MV-4-11 (cell line): ENCODE measurements around the gene RHBG.

Experiments
- DNase-seq: peaks from one replicate; lab custom pipeline; 2025; lab: John Stamatoyannopoulos, UW

Gene RHBG

DNA sequence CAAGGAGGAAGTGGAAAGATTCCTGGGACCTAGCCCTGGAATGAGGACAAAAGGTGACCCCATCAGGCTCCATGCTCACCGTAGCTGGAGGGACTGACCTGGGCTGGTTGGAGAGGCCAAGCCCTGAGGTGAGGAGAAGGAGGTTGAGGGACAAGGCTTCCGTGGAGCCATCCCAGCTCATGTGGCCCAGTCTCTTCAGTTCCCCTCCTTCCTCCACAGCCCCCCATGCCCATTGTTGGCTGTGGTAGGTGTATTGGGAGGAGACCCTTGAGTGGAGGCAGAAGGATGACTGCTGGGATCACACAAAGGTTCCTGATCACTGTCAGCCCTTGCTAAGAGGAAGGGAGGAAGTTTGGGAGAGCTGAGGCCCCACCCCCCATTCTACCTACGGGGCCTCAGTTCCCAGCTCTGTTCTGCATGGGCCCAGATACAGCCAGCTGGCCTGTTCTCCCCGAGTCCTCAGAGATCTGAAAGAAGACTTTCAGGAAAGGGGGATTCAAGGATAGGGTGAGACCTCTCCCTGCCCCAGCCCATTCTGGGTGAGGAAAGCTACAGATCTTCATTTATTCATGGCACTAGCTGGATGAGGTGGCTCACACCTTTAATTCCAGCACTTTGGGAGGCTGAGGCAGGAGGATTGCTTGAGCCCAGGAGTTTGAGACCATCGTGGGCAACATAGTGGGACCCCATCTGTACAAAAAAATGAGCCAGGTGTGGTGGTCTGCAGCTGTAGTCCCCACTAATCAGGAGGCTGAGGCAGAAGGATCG, 17.3 kb downstream of the RHBG start:
- no peak for DNase-seq

DNA sequence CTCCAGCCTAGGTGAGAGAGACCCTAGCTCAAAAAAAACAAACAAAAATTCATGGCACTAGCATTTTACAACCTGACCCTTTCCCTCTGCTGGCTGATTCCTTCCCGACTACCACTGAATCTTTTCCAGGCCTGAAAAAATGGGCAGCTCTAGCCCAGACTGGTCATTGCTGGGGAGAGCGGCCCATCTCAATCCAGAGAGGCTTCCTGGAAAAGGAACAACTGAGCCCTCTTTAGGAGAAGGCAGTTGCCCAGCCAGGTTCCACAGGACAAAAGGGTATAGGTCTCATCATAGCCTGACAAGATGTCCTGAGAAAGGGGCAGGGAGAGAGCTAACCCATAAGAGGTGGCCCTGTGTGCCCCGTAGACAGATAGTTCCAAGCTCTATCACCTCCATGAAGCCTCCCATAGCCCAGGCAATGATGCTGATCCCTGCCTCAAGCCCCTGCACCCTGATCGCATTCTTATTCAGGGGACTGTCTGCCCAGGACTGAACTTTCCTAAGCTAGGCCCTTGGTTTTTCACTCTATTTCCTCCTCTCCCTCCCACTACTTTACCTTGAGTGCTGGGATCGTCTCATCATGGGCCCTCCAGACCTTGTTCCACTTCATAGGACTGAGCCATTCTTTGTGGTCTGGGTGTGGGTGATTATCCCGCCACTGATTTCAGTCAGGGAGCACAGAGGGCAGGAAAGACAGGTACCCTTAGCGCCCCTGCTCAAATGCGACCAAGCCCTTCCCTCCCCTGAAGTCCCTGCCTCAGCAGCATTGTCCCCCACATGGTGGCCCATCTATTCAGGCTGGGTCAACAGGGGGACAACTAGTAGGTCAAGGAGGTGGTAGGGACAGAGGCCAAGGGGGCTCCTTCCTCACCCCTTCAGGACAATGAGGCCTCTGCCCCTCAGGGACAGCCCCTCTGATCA, 18.2 kb downstream of the RHBG start:
- DNase-seq = no peak

DNA sequence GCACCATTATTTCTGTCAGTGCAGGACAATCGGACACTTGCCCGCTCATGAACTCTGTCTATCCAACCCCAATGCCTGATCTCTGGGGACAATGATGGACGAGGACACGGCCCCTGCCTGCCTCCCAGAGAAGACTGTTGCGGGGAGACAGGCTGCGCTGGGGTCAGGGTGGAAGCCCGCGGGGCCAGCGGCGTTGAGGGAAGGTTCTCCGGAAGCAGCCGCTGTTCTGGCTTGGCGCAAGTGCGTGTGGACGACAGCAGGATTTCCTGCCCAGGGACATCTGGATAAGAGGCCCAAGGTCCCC, 18.8 kb downstream of the RHBG start:
- DNase-seq = no peak

DNA sequence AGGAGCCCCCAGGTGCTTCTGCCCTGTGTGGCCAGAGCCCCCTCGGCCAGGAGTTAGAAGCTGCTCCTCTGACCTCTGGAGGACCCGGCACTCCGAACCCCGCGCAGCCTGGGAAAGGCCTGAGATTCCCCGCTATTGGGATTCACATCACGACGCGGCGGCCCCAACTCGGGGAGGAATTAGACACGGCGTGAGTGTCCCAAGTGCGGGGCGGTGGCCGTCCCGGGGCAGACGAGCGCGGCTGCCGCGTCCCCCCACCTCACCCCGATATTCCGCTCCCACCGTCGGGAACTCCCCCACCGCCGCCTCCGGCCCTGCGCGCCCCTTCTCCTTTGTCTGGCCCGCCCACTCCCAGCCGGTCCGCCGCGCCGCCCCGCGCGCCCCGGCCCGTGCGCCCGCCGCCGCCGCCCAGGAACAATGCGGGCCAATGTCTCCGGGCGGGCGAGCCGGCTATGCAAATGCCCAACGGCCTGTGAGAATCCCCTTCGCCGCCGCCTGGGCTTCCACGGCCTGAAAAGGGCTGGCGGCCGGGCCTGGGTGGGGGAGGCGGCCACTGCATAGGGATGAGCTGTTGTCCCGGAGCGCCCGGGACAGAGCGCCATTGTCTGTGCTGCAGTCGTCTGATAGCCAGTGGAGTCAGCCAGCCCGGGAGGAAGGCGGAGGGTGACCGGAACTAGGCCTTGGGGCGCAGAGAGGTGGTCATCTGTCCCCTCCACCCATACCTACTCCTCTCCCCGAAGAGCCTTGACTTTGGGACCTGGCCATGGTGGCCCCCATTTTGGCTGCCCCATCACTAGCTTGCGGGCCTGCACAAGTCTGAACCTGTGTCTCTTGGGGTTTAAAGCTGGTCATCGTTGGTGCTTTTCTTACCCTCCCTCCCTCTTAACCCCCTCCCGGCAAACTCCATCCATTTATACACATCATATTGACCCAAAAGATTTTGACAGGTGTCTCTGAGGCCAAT, 19.4 kb downstream of the RHBG start:
- no peak for DNase-seq

DNA sequence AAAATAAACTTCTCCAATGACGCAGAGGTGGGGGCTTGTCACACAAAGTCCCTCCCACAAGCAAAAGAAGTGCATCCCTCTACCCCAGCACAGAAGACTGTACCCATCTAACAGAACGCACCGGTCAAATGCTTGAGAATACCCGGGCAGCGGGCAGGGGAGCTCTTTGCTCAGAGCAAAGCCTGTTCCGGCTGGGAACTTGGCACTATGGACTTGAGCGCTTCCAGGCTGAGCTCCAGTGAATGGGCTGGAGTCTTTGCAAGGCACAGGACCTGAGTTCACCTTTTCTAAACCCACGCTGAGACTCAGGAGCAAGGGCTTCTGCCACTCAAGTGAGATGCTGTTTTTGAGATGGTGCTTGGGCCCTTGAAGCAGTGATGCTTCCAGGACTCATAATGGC, 20.3 kb downstream of the RHBG start:
- no peak for DNase-seq

DNA sequence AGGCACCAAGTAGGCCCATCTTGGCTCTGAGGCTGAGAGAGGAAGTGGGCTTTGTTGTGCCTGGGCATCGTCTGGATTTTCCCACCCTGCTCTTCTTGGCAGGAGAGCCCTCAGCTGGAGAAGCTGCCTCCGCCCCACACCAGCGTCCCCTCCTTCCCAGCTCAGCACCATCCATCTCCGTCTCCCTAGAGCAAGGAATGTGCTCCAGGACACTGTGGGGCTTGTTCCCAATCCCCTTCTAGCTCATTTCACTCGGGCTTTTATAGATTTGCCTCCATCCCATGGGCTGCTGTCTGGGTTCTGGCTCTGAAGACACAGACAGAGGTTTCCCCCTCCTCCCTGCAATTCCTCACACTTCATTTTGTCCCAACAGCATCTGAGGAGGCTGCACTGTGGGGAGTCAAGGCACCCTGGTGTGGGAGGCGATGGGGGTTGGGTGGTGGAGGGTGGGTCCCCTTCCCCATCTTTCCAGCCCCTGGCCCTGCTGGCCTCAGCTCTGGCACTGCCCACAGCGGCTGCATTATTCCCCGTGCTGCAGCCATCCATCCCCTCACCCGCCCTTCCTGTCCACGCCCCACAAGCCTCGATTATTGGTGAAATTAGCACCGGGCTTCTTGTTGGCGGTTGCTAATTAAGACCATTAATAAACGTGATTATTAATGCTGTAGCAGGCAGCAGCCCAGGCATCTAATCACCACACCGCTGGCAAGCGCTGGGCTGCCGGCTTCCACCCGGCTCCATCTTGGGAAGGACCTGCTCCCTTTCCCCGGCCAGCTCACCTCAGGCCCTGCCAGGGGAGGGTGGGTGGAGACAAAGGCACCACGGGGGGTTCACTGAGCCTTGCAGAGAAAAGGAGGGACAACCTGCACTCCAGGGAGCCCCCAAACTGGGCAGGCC, 21.7 kb downstream of the RHBG start:
- DNase-seq = no peak

DNA sequence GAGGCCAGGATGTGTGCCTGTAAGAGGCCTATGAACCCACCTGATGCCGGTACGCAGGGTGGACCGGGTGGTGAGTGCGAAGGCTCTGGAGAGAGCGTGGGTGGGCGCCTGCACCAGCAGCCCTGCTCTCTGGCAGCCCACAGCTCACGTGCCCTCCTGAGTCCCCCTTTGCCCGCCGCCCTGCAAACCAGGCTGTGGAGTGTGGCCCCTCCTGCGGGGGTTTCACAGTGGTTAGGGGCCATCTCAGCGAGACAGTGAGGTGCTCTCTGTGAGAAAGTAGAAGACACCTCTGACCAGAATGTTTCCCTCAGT, 22.3 kb downstream of the RHBG start:
- DNase-seq = no peak

DNA sequence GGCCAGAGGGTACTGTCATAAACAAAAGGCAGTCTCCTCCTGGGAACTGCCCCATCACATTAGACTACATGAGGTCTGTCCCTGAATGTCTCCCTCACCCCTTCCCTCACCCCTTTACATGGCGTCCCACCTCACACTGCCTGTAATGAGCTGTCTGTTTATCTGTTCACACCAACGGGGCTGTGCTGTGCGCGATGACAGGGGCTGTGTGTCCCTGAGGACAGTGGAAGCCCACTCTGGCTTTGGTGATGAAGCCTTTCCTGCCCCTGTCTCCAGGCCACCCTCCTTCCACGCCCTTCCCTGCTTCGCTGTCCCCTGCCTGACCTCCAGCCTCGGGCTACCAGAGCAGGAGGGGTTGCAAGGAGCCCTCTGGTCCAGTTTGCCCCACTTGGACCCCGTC, 22.7 kb downstream of the RHBG start:
- DNase-seq = no peak

DNA sequence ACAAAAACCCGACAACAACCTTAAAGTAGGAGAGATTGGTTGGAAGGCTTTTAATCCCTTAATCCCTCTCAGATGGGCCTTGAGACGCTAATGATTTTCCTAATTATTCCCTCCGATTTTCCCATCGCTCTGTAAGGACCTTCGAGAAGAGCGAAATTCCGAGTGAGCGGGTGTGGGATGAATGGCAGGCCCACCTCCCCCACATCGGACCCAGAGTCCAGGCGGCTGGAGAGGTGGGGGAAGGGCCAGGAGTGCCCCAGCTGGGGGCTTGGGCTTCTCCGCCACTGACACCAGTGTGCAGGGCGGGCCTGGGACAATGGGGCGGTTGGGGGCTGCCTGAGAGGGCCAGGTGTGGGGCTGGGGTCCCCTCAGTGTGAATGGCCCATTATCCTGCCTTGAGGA, 23.4 kb downstream of the RHBG start:
- DNase-seq = no peak

DNA sequence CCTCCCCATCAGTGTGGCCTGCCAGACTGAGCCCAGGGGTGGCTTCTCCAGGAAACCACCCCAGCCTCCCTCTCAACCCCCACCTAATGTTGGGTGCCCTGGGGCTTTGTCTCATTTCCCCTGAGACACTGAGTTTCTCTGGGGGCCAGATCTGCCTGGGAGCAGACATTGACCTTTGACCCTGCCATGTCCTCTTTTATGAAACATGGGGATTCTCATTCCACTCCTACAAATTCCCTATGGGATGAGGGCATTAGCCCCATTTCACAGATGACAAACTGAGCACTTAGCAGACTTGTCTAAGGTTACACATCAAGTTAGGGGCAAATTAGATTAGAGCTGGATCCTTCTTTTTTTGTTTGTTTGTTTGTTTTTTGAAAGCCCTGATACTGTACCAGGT, 24.1 kb downstream of the RHBG start:
- DNase-seq = no peak

DNA sequence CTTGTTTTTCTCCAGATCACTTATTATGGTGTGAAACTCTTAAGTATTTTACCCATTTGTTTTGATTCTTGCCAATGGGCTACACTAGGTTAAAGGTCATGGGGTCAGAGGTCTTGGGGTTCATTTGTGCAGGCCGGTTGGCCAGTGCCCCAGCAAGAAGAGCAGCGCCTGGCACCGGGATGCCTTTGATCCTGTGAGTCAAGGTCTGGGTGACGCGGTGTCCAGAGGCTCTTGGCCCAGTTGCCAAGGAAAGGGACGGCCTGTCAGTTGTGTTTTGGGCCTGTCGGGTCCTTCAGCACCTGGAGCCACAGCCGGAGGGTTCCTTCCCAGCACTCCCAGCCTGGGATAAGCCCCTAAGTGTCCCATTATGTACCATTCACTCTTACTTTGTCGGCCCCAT, 25.1 kb downstream of the RHBG start:
- no peak for DNase-seq

DNA sequence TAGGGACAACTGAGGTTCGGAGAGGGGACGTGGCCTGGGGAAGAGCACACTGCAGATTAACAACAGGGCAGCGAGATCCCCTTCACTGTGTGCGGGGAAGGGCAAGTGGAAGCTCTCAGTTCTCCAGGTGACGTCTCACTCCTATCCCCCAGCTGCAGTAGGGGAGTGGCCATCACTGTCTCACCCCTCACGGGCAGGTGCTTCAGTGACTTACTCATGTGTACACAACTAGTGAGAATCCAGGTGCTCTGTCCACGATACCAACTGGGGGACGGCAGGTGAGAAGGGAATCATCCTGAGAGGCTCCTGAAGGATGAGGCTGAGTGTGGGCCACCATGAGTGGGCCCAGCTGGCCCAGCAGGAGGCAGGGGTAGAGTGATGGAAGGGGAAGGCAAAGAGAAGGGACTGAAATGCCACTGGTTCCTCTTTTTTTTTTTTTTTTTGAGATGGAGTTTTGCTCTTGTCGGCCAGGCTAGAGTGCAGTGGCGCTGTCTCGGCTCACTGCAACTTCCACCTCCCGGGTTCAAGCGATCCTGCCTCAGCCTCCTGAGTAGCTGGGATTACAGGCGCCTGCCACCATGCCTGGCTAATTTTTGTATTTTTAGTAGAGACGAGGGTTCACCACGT, 25.9 kb downstream of the RHBG start:
- peak; percentile 68 for DNase-seq

DNA sequence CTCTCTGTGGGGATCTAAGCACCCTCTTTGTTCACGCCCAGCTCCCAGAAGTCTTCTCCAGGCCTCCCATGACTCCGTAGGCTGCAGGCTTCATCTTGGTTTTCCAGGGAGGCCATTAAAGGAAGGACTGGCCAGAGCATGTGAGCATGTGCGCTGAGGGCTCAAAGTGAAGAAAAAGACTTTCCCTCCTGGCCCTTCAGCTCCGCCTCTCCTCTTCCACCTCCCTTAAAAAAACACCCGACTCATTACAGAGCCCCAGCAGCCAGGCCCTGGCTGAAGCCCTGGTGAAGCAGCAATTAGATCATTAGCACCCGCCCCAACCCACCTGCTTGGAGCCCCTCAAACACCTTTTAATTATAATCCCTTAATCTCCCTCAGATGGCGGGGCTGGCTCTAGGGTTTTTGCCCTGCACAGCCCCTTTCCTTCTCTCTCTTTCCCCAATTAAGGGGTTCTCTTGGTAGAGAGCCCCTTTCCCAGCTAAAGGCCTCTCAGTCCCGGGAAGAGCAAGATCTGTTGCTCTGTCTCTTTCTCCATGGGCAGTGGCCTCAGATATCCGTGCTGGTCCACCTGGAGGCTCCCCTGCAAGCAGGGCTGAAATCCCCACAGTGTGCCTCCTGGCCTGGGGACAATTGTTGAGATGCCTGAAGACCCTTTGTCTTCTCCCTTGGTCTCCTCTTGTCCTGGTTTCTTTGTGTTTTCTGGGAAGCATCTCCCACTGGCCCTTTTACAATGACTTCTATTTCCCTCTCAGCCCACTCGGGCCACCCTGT, 30.5 kb downstream of the RHBG start:
- no peak for DNase-seq

DNA sequence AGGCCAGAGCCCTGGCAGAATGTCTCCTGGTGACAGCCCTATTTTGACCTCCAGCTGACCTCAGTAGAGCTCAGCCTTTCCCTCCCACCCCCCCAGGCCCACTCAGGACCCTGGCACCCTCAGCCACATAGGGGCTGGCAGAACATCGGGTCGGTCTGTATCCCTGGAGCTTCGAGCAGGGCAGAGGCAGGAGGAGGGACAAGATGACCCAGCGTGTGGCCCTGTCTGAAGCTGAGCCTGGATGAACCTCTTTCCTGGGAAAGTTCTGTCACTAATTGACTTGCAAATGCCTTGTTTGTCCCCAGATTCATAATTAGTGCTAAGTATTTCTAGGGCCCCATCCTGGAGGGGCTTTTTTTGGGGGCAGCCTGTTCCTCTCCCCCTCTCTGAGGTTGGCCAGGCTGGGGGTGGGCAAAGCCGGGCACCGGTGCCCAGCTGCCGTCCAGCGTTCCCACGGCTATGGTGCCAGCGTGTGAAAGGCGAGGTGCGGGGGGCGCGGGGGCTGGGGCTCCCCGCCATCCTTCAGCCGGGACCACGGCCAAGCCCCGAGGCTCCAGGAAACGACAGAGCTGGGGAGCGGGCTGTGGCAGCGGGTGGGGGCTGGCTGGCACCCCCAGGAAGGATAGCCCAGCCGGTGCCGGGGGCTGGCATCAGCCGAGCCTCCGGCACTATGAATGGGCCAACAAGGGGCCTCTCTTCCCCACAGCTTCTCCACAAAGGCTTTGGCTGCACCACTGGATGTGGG, 31.4 kb downstream of the RHBG start:
- DNase-seq = no peak

DNA sequence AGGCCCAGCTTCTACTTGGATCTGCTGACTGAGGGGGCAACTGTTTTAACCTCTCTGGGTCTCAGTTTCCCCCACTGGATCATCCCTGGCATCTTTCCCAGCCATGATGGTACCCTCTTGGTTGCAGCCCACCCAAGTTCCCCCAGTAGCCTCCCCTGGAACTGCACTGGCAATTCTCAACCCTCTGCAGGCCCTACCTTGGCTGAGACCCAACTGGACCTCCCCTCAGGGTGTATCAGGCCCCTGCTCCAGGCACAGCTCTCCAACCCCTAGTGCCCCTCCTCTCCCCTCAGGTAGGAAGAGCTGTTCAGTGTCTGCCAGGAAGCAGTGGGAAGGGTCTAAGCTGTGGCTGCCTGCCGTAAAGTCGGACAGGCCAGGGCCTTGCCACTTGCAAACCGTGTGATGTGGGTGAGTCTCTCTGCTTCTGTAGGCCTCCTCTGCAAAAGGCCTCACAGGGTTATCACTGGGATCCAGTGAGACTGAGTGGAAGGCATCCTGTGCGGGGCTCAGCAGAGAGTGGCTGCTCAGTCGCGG, 32.1 kb downstream of the RHBG start:
- no peak for DNase-seq

DNA sequence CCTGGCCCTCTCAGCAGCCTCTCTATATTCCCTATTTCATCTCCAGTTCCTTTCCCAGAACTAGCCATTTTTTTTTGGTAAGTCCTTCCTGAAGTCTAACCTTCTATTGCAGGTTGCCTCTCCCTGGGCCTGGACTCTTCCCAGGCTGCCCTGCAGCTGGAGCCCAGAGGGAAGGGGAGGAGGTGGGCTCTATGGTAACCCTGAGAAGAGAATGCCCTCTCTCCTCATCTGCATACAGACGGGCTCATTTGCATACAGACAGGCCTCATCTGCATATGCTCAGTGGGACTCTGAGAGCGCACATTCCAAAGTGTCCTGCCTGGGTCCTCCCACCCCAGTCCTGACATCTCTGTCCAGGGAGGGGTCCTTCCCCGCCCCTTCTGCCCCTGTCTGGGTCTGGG, 32.7 kb downstream of the RHBG start:
- no peak for DNase-seq

DNA sequence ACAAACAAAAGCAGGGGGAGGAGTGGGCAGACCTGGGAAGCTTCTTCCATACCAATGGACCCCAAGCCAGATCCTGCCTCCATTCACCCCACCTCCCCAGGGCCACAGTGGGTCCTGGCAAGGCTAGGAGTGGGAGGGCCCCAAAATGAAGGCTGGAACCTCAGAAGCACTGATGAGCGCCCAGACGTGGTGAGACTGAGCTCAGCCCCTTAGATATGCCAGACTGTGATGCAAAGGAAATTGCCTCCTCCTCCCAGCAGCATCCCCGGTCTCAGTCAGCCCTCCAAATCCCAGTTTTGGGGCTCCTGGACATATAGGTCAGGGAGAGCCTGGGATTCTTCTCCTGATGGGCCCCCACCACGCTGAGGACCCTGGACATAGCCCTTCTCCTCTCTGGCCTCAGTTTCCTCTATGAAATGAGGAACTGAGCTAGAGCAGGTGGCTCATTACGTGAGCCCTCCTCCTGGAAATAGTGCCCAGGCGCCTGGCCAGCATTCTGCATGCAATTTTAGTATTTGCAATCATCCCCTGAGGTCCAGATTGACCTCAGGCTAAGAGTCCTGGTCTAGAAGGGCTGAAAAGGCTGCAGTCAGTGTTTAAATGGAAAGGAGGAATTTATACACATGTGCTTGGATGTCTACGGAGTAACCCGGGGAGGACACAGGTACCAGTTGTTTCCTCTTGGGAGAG, 33.5 kb downstream of the RHBG start:
- no peak for DNase-seq

DNA sequence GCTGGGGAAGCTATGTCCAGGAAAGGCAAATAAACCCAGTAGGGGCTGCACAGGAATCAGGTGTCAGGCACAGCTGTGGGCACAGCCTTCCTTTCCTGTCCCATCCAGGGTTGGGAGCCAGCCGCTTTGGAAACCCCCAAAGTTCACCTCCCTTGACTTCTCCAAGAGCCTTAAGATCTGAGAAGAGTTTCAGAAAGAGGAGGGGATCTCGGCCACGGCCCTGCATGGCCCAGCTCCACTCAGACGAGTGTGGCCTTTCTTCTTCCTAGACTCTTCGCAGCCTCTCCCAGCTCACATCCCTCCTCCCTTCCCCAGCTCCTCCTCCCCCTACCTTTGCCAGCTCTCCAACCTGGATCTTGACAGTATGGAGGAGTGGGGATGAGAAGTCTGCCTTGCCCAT, 36.7 kb downstream of the RHBG start:
- no peak for DNase-seq

DNA sequence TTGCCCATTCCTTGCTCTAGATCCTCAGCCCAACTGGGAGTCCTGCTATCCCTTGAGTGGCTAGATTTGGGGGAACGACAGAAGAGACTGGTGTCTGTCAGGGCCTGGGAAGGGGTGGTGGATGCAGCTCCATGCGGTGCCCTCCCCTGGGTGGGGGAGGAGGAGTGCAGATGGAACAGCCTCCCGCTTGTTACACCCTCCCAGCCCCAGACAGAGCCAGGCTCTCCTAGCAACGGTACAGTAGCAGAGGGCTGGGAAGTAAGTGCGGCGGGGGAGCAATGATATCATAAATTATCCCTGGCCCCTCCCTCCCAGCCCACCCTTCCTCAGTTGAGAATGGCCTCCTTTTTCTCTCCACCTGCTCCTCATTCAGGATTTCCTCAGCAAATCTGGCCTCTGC, 37.2 kb downstream of the RHBG start:
- no peak for DNase-seq
